WTC11 (cell line): ENCODE measurements around the gene VWF. TPM values are rescaled to one million over a fixed set of nuclear protein-coding genes. Genes with fewer than 3 reads are reported as not detected.

Source experiments
- ATAC-seq: fragments of 200-7000 bp; cut with Tn5 transposase; 2 replicates; pipeline ENCODE4 v1.10.0; 2021; ENCODE audit warnings: mild to moderate bottlenecking, moderate library complexity
- CTCF ChIA-PET: fragments of 300-600 bp; sonication (Branson Sonifier 250); formaldehyde crosslinking; loops from one replicate; lab custom pipeline; 2021; ENCODE audit warnings: antibody characterized with exemption; lab: Charles Lee
- POLR2A ChIA-PET: fragments of 350-600 bp; sonication (Branson Sonifier 250); formaldehyde crosslinking; loops from one replicate; lab custom pipeline; 2021; ENCODE audit warnings: antibody characterized with exemption; lab: Charles Lee
- DNase-seq: peaks from one replicate; pipeline ENCODE4 v3.0.0; 2021; ENCODE audit warnings: low spot score
- H3K27ac Mint-ChIP-seq: 2 replicates; pipeline ENCODE4 v1.8.0; 2021; ENCODE audit warnings: mixed read lengths
- H3K27me3 Mint-ChIP-seq: 2 replicates; pipeline ENCODE4 v1.8.0; 2021; ENCODE audit warnings: low read depth, mild to moderate bottlenecking, moderate library complexity, mixed read lengths
- H3K36me3 Mint-ChIP-seq: 2 replicates; pipeline ENCODE4 v1.8.0; 2021; ENCODE audit warnings: mixed read lengths
- H3K4me1 Mint-ChIP-seq: 2 replicates; pipeline ENCODE4 v1.8.0; 2022; ENCODE audit warnings: mixed read lengths
- H3K4me3 Mint-ChIP-seq: 2 replicates; pipeline ENCODE4 v1.8.0; 2021; ENCODE audit warnings: mild to moderate bottlenecking, moderate library complexity, mixed read lengths
- H3K9me3 Mint-ChIP-seq: 2 replicates; pipeline ENCODE4 v1.8.0; 2021; ENCODE audit warnings: mixed read lengths
- AFF4 ChIP-seq: sonication (generic); formaldehyde crosslinking; IDR thresholded peaks from 2 replicates; pipeline ENCODE4 v1.8.1; 2023; ENCODE audit warnings: mild to moderate bottlenecking, missing genetic modification reagents, borderline replicate concordance
- AR ChIP-seq: fragments of 250-450 bp; sonication (Bioruptor Pico); IDR thresholded peaks from 2 replicates; pipeline ENCODE4 v1.9.0; 2021; ENCODE audit warnings: mild to moderate bottlenecking
- CDX4 ChIP-seq: fragments of 250-450 bp; sonication (Bioruptor Pico); IDR thresholded peaks from 2 replicates; pipeline ENCODE4 v1.9.0; 2021; ENCODE audit warnings: moderate library complexity, mild to moderate bottlenecking, inconsistent platforms, borderline replicate concordance
- CREB1 ChIP-seq: sonication (generic); formaldehyde crosslinking; IDR thresholded peaks from 2 replicates; pipeline ENCODE4 v1.8.0; 2023; ENCODE audit warnings: mild to moderate bottlenecking, missing genetic modification reagents
- ETV6 ChIP-seq: sonication (generic); formaldehyde crosslinking; IDR thresholded peaks from 2 replicates; pipeline ENCODE4 v1.8.1; 2022; ENCODE audit warnings: mild to moderate bottlenecking, missing genetic modification reagents
- HMGA2 ChIP-seq: fragments of 250-450 bp; sonication (Bioruptor Pico); IDR thresholded peaks from 2 replicates; pipeline ENCODE4 v1.4.0; 2021; ENCODE audit warnings: mild to moderate bottlenecking, moderate library complexity
- IRF2 ChIP-seq: sonication (generic); formaldehyde crosslinking; IDR thresholded peaks from 2 replicates; pipeline ENCODE4 v1.8.0; 2022; ENCODE audit warnings: low read depth, missing genetic modification reagents, borderline replicate concordance
- STAT6 ChIP-seq: sonication (generic); formaldehyde crosslinking; conservative IDR thresholded peaks from 2 replicates; pipeline ENCODE4 v1.8.1; 2023; ENCODE audit warnings: mild to moderate bottlenecking, low read depth, missing genetic modification reagents, moderate library complexity
- TP53 ChIP-seq: sonication (generic); formaldehyde crosslinking; IDR thresholded peaks from 2 replicates; pipeline ENCODE4 v1.8.1; 2023; ENCODE audit warnings: mild to moderate bottlenecking, missing genetic modification reagents
- ZBTB21 ChIP-seq: sonication (generic); formaldehyde crosslinking; IDR thresholded peaks from 2 replicates; pipeline ENCODE4 v1.8.1; 2023; ENCODE audit warnings: mild to moderate bottlenecking, missing genetic modification reagents, borderline replicate concordance
- ZNF121 ChIP-seq: sonication (generic); formaldehyde crosslinking; IDR thresholded peaks from 2 replicates; pipeline ENCODE4 v1.8.0; 2023; ENCODE audit warnings: missing genetic modification reagents
- ZNF219 ChIP-seq: sonication (generic); formaldehyde crosslinking; IDR thresholded peaks from 2 replicates; pipeline ENCODE4 v1.8.0; 2023; ENCODE audit warnings: missing genetic modification reagents, mild to moderate bottlenecking, borderline replicate concordance
- ZNF263 ChIP-seq: sonication (generic); formaldehyde crosslinking; IDR thresholded peaks from 2 replicates; pipeline ENCODE4 v1.8.1; 2022; ENCODE audit warnings: low read depth, mild to moderate bottlenecking, moderate library complexity, missing genetic modification reagents
- ZNF425 ChIP-seq: fragments of 250-450 bp; sonication (Bioruptor Pico); conservative IDR thresholded peaks from 2 replicates; pipeline ENCODE4 v1.9.0; 2021; ENCODE audit warnings: mild to moderate bottlenecking
- ZNF512 ChIP-seq: sonication (generic); formaldehyde crosslinking; IDR thresholded peaks from 2 replicates; pipeline ENCODE4 v1.8.1; 2022; ENCODE audit warnings: missing genetic modification reagents, borderline replicate concordance
- total RNA-seq: library from RNA; stranded (reverse); gene quantifications from 3 replicates; pipeline ENCODE4 v1.2.3, GENCODE V29; 2021
- TF ChIP-seq, protein P1 (sequence below): sonication (generic); formaldehyde crosslinking; IDR thresholded peaks from 2 replicates; pipeline ENCODE4 v1.8.1; 2023; ENCODE audit warnings: mild to moderate bottlenecking, missing genetic modification reagents
- TF ChIP-seq, protein P2 (sequence below): fragments of 250-450 bp; sonication (Bioruptor Pico); IDR thresholded peaks from 2 replicates; pipeline ENCODE4 v1.8.0; 2021; ENCODE audit warnings: mild to moderate bottlenecking

Gene VWF
- total RNA-seq, 1 experiment from 2014 or later: 0.48 TPM

GRCh38 chr12:6123258-6123657, 1.2 kb downstream of the VWF start:
- Mint-ChIP-seq H3K36me3 (no peaks in the 10 kb centered on the region), H3K4me1 (no peaks in the 10 kb centered on the region), H3K4me3 (no peak overlapping the region), H3K27me3 (no peaks in the 10 kb centered on the region), H3K27ac (no peak overlapping the region), H3K9me3 (no peaks in the 10 kb centered on the region)
- TF ChIP-seq AR (no peak), IRF2 (CRISPR knock-in tag) (no peak), ZNF263 (CRISPR knock-in tag) (no peak), ZNF425 (no peak), AFF4 (CRISPR knock-in tag) (no peak), TP53 (CRISPR knock-in tag) (no peak), ZNF512 (CRISPR knock-in tag) (no peak), ZBTB21 (CRISPR knock-in tag) (no peak), CDX4 (CRISPR knock-in tag) (no peak), ETV6 (CRISPR knock-in tag) (no peak), CREB1 (CRISPR knock-in tag) (no peak), ZNF121 (CRISPR knock-in tag) (no peak), HMGA2 (CRISPR knock-in tag) (no peak), STAT6 (no peak), ZNF219 (CRISPR knock-in tag) (no peak)
- TF ChIP-seq, protein P1, sequence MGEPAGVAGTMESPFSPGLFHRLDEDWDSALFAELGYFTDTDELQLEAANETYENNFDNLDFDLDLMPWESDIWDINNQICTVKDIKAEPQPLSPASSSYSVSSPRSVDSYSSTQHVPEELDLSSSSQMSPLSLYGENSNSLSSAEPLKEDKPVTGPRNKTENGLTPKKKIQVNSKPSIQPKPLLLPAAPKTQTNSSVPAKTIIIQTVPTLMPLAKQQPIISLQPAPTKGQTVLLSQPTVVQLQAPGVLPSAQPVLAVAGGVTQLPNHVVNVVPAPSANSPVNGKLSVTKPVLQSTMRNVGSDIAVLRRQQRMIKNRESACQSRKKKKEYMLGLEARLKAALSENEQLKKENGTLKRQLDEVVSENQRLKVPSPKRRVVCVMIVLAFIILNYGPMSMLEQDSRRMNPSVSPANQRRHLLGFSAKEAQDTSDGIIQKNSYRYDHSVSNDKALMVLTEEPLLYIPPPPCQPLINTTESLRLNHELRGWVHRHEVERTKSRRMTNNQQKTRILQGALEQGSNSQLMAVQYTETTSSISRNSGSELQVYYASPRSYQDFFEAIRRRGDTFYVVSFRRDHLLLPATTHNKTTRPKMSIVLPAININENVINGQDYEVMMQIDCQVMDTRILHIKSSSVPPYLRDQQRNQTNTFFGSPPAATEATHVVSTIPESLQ (CRISPR knock-in tag): no peak
- TF ChIP-seq, protein P2, sequence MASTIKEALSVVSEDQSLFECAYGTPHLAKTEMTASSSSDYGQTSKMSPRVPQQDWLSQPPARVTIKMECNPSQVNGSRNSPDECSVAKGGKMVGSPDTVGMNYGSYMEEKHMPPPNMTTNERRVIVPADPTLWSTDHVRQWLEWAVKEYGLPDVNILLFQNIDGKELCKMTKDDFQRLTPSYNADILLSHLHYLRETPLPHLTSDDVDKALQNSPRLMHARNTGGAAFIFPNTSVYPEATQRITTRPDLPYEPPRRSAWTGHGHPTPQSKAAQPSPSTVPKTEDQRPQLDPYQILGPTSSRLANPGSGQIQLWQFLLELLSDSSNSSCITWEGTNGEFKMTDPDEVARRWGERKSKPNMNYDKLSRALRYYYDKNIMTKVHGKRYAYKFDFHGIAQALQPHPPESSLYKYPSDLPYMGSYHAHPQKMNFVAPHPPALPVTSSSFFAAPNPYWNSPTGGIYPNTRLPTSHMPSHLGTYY (CRISPR knock-in tag): no peak
- DNase-seq: no peak
- CTCF ChIA-PET: interaction anchor here (1.2 to 1.4 kb wide), 2 partner anchors 7 to 71 kb away, joined by 3 to 4 read pairs; no protein-coding TSS in a partner anchor
- ATAC-seq: no peak
- POLR2A ChIA-PET: no interaction called here
